Choroid plexus epithelial cell (primary cell): ENCODE results near the gene LYAR.
A peak's percentile ranks its signal among the peaks of the same experiment; 100 is the strongest.

Experiments used
- DNase-seq: peaks from one replicate; pipeline ENCODE4 v3.0.0-alpha.2; 2010; ENCODE audit warnings: low read depth
- H3K4me3 ChIP-seq: 2 replicates; pipeline ENCODE4 v1.5.1; 2011; ENCODE audit warnings: low read depth, mild to moderate bottlenecking, control low read depth, low read length, moderate library complexity
- CTCF ChIP-seq: conservative IDR thresholded peaks from 2 replicates; pipeline ENCODE4 v1.5.1; 2011; ENCODE audit warnings: low read depth, mild to moderate bottlenecking, control low read depth, inconsistent platforms, low read length, moderate library complexity

The LYAR gene

GRCh38 chr4:4233610-4234009, 56.3 kb downstream of the LYAR start:
- no peak overlapping the region for H3K4me3 ChIP-seq
- DNase-seq: no peak
- no peak for TF ChIP-seq CTCF

DNA sequence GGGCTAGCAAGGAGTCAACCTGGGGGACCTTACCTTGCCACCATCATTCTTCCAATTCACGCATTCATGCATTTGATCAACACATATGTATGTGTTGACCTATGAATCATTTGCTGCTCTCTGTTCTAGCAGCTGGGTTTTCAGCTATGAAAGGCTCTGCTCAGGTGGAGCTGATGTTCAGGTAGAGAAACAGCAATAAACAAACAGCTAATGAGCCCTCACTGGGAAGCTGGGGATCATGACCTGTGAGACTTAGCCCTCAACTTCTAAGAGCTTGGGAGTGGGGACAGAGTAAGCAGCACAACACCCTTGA, 61.6 kb downstream of the LYAR start:
- no peak for TF ChIP-seq CTCF
- H3K4me3 ChIP-seq: no peak overlapping the region
- no peak for DNase-seq

GRCh38 chr4:4227510-4228355, 62.2 kb downstream of the LYAR start:
- DNase-seq: no peak
- no peak overlapping the region for H3K4me3 ChIP-seq
- TF ChIP-seq CTCF: no peak

DNA sequence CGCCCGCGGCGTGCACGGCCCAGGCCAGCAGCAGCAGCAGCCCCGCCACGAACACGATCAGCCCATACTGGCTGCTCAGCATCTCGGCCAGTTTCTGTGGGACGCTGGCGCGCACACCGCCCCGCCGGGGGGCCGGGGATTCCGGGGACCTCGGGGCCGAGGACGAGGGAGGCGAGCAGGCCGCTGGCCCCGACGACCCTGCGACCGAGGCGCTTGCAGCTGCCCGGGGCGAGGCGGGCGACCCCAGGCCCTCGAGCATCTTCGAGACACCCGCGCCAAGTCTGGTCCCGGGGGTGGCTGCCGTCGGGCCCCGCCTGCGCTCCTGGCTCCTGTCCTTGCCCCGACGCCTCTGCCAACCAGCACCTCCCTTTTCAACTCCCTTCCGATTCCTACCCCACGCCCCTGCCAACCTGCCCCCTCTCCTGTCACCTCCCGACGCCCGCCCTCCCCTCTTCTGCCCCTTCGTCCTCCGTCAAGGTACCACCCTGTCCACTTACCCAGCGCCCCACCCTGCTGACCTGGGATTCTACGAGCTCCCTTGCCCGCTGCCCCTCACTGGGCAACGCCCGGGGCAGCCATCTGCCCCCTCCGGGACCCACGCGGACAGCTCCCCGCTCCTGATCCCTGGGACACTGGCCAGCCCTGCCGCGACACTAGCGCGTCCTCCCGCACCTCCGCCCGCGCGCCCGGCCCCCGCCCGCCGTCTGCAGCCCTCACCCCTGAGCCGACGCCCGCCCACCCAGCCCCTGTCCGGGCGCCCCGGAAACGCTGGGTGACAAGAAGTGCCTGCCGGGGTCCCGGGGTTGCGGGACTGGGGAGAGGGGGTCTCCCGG, 63.1 kb downstream of the LYAR start, which contains the start of gene OTOP1:
Gene OTOP1 (minus strand): TSS at position 324 of the 833 bp plus-strand sequence. CDS start 65 bp downstream, at position 259.
- H3K4me3 ChIP-seq: no peak within 1 kb of the TSS
- no peak for TF ChIP-seq CTCF

DNA sequence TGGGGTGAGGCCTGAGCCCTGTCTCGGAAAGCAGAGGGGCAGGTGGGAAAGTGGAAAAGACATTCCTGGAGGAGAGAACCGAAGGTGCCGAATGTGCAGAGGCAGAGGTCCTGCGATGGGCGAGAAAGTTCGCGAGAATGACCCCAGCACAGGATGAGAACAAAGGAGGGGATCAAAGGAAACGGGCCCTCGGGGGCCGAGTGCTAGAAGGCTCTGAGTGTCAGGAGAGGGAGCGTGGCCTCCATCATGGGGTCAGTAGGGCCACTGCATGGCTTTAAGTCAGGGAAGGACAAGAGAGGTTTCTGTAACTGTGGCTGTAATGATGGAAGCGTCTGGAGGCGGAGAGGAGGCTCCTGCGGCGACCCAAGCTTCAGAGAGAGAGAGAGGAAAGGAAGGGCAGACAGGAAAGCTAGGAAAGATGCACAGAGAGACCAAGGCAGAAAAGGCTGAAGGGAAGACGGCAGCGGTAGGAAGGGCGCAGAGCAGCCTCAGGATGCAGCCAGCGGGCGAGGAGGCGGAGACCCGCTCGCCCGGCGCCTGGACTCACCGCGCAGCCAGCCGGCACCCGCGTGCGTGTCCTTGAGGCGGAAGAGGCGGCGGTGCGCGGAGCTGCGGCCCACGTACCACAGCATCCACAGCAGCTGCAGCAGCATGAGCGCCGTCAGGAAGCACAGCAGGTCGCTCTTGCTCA, 63.9 kb downstream of the LYAR start:
- H3K4me3 ChIP-seq: no peak overlapping the region
- peak; percentile 31 for DNase-seq
- no peak for TF ChIP-seq CTCF

More for the DNA sequence above, 63.1 kb downstream of the LYAR start, which contains the start of gene OTOP1:
- no peak for DNase-seq
